Neural progenitor cell (in vitro differentiated cells): ENCODE results near the gene RNF13. TPM values are rescaled to one million over a fixed set of nuclear protein-coding genes. Genes with fewer than 3 reads are reported as not detected.

Experiments used
- DNase-seq: peaks from one replicate; pipeline ENCODE4 v3.0.0-alpha.2; 2016; ENCODE audit warnings: low spot score
- H2AFZ ChIP-seq: fragments of 200-600 bp; sonication (generic); replicated peaks from 2 replicates; pipeline ENCODE4 v1.6.1; 2016; ENCODE audit warnings: antibody characterized with exemption
- H3F3A ChIP-seq: fragments of 200-600 bp; sonication (generic); 2 replicates; pipeline ENCODE4 v1.6.1; 2016; ENCODE audit warnings: antibody characterized with exemption, low read depth
- H3K27ac ChIP-seq: fragments of 200-600 bp; sonication (generic); 2 replicates; pipeline ENCODE4 v1.5.1; 2016; ENCODE audit warnings: mild to moderate bottlenecking
- H3K27me3 ChIP-seq: fragments of 200-600 bp; sonication (generic); 2 replicates; pipeline ENCODE4 v1.6.1; 2016; ENCODE audit warnings: mild to moderate bottlenecking, moderate library complexity
- H3K36me3 ChIP-seq: fragments of 200-600 bp; sonication (generic); 2 replicates; pipeline ENCODE4 v1.5.1; 2016
- H3K4me1 ChIP-seq: fragments of 200-600 bp; sonication (generic); 2 replicates; pipeline ENCODE4 v1.6.1; 2016; ENCODE audit warnings: mixed run types
- H3K4me2 ChIP-seq: fragments of 200-600 bp; sonication (generic); 2 replicates; pipeline ENCODE4 v1.6.1; 2016
- H3K4me3 ChIP-seq: fragments of 200-600 bp; sonication (generic); 2 replicates; pipeline ENCODE4 v1.5.1; 2016
- H3K79me2 ChIP-seq: fragments of 200-600 bp; sonication (generic); 2 replicates; pipeline ENCODE4 v1.6.1; 2016; ENCODE audit warnings: low read depth
- H3K9ac ChIP-seq: fragments of 200-600 bp; sonication (generic); 2 replicates; pipeline ENCODE4 v1.6.1; 2016
- H3K9me3 ChIP-seq: fragments of 200-600 bp; sonication (generic); 2 replicates; pipeline ENCODE4 v1.5.1; 2016; ENCODE audit warnings: low read depth
- H4K20me1 ChIP-seq: fragments of 200-600 bp; sonication (generic); 2 replicates; pipeline ENCODE4 v1.6.1; 2016; ENCODE audit warnings: low read depth
- H3K27ac Mint-ChIP-seq: 3 replicates; pipeline ENCODE4 v1.8.0; 2021; ENCODE audit warnings: mixed read lengths
- H3K27me3 Mint-ChIP-seq: 2 replicates; pipeline ENCODE4 v1.8.0; 2022; ENCODE audit warnings: low read depth, mild to moderate bottlenecking, inconsistent platforms, moderate library complexity, mixed read lengths; ENCODE audit not compliant: insufficient read depth
- H3K36me3 Mint-ChIP-seq: 3 replicates; pipeline ENCODE4 v1.8.0; 2021; ENCODE audit warnings: mixed read lengths
- H3K4me1 Mint-ChIP-seq: 3 replicates; pipeline ENCODE4 v1.8.0; 2021; ENCODE audit warnings: mixed read lengths
- H3K4me3 Mint-ChIP-seq: 3 replicates; pipeline ENCODE4 v1.8.0; 2021; ENCODE audit warnings: mild to moderate bottlenecking, moderate library complexity, mixed read lengths
- H3K9me3 Mint-ChIP-seq: 3 replicates; pipeline ENCODE4 v1.8.0; 2020; ENCODE audit warnings: mixed read lengths
- CTCF ChIP-seq: fragments of 200-600 bp; sonication (generic); IDR thresholded peaks from 2 replicates; pipeline ENCODE4 v1.5.1; 2017; ENCODE audit warnings: antibody characterized with exemption, mild to moderate bottlenecking
- EZH2 ChIP-seq: fragments of 200-600 bp; sonication (generic); IDR thresholded peaks from 2 replicates; pipeline ENCODE4 v1.6.1; 2017; ENCODE audit warnings: antibody characterized with exemption, mild to moderate bottlenecking, moderate library complexity
- EZH2phosphoT487 ChIP-seq: fragments of 200-600 bp; sonication (generic); IDR thresholded peaks from 2 replicates; pipeline ENCODE4 v1.6.1; 2017; ENCODE audit warnings: antibody characterized with exemption
- total RNA-seq: library from RNA; depleted of rRNA; stranded (reverse); fragments of >200 nt; gene quantifications from 2 replicates; pipeline ENCODE4 v1.2.3, GENCODE V29; 2015; ENCODE audit warnings: low replicate concordance

Gene RNF13
- total RNA-seq, 1 donor from 2014 or later, result 45.2 TPM

GRCh38 chr3:149969940-149970715 is 157.1 kb downstream of the RNF13 start:
- peak overlapping the region; percentile 46 for H3K9ac ChIP-seq
- peak overlapping the region; percentile 90 for H3K27ac Mint-ChIP-seq
- peak; percentile 90 for DNase-seq
- peak overlapping the region; percentile 95 for H3K27ac ChIP-seq
- no peaks in the 10 kb centered on the region for H3K9me3 ChIP-seq
- H3K4me2 ChIP-seq, result peak overlapping the region; percentile 80
- H2AFZ ChIP-seq, result no peak overlapping the region
- H3K36me3 Mint-ChIP-seq, result peaks cover 25% of the 10 kb centered on the region
- peaks cover 7% of the 10 kb centered on the region for H3K27me3 Mint-ChIP-seq
- TF ChIP-seq EZH2phosphoT487 (no peak), EZH2 (no peak), CTCF (no peak)
- peaks cover 24% of the 10 kb centered on the region for H3K4me1 ChIP-seq
- H3K36me3 ChIP-seq, result peaks cover 11% of the 10 kb centered on the region
- peak overlapping the region; percentile 93 for H3K4me3 ChIP-seq
- H3K9me3 Mint-ChIP-seq, result peaks cover 2% of the 10 kb centered on the region
- peaks cover 42% of the 10 kb centered on the region for H3K4me1 Mint-ChIP-seq
- H4K20me1 ChIP-seq, result peaks cover 40% of the 10 kb centered on the region
- H3K27me3 ChIP-seq, result no peaks in the 10 kb centered on the region
- peaks cover 85% of the 10 kb centered on the region for H3K79me2 ChIP-seq
- H3K4me3 Mint-ChIP-seq, result peak overlapping the region; percentile 92
- peaks cover 27% of the 10 kb centered on the region for H3F3A ChIP-seq

GRCh38 chr3:149970716-149971402 is 157.8 kb downstream of the RNF13 start, which contains the start of gene PFN2:
Gene PFN2 (minus strand): TSS chr3:149970895. CDS start chr3:149970856, 39 bp downstream.
- Histone ChIP-seq H3K79me2 (peaks cover 77% of the 10 kb centered on the region), H3K27me3 (no peaks in the 10 kb centered on the region), H3K9ac (peak within 1 kb of the TSS; percentile 46), H3K9me3 (no peaks in the 10 kb centered on the region), H3K36me3 (peaks cover 7% of the 10 kb centered on the region), H3K27ac (peak within 1 kb of the TSS; percentile 95), H4K20me1 (peaks cover 32% of the 10 kb centered on the region), H3K4me1 (peaks cover 24% of the 10 kb centered on the region), H3K4me2 (peak within 1 kb of the TSS; percentile 80), H3F3A (peaks cover 27% of the 10 kb centered on the region), H2AFZ (peak within 1 kb of the TSS; percentile 75), H3K4me3 (peak within 1 kb of the TSS; percentile 93)
- Mint-ChIP-seq H3K27me3 (peaks cover 7% of the 10 kb centered on the region), H3K4me1 (peaks cover 34% of the 10 kb centered on the region), H3K9me3 (peaks cover 2% of the 10 kb centered on the region), H3K36me3 (peaks cover 20% of the 10 kb centered on the region), H3K27ac (peak within 1 kb of the TSS; percentile 100), H3K4me3 (peak within 1 kb of the TSS; percentile 97)
- TF ChIP-seq CTCF (no peak), EZH2phosphoT487 (peak; percentile 30)
- peak; percentile 92 for DNase-seq

GRCh38 chr3:149971403-149972075 is 158.5 kb downstream of the RNF13 start:
- peaks cover 5% of the 10 kb centered on the region for H3K36me3 ChIP-seq
- peak overlapping the region; percentile 97 for H3K4me3 Mint-ChIP-seq
- peak overlapping the region; percentile 22 for H3K9ac ChIP-seq
- H3K27me3 Mint-ChIP-seq, result peaks cover 7% of the 10 kb centered on the region
- H3K9me3 Mint-ChIP-seq, result peaks cover 2% of the 10 kb centered on the region
- DNase-seq, result no peak
- peaks cover 28% of the 10 kb centered on the region for H3K4me1 Mint-ChIP-seq
- H3K9me3 ChIP-seq, result no peaks in the 10 kb centered on the region
- peak overlapping the region; percentile 93 for H3K4me3 ChIP-seq
- H3K4me2 ChIP-seq, result peak overlapping the region; percentile 80
- H3K27ac Mint-ChIP-seq, result peak overlapping the region; percentile 100
- no peaks in the 10 kb centered on the region for H3K27me3 ChIP-seq
- TF ChIP-seq CTCF, result no peak
- no peak for TF ChIP-seq EZH2
- TF ChIP-seq EZH2phosphoT487, result no peak
- peaks cover 71% of the 10 kb centered on the region for H3K79me2 ChIP-seq
- H2AFZ ChIP-seq, result peak overlapping the region; percentile 75
- peak overlapping the region; percentile 95 for H3K27ac ChIP-seq
- H4K20me1 ChIP-seq, result peaks cover 26% of the 10 kb centered on the region
- H3K36me3 Mint-ChIP-seq, result peaks cover 14% of the 10 kb centered on the region
- H3F3A ChIP-seq, result peaks cover 27% of the 10 kb centered on the region
- H3K4me1 ChIP-seq, result peaks cover 21% of the 10 kb centered on the region
